HG03354 (cell line): Measurements from ENCODE around the gene BIN1.

Experiments
- ATAC-seq: cut with Tn5 transposase; IDR thresholded peaks from one replicate; pipeline ENCODE4 v1.9.1; 2021; ENCODE audit warnings: mild to moderate bottlenecking; ENCODE audit not compliant: unreplicated experiment, poor library complexity, severe bottlenecking

Gene BIN1

GRCh38 chr2:127093648-127094210, 13.2 kb downstream of the BIN1 start:
- peak; percentile 70 for ATAC-seq

DNA sequence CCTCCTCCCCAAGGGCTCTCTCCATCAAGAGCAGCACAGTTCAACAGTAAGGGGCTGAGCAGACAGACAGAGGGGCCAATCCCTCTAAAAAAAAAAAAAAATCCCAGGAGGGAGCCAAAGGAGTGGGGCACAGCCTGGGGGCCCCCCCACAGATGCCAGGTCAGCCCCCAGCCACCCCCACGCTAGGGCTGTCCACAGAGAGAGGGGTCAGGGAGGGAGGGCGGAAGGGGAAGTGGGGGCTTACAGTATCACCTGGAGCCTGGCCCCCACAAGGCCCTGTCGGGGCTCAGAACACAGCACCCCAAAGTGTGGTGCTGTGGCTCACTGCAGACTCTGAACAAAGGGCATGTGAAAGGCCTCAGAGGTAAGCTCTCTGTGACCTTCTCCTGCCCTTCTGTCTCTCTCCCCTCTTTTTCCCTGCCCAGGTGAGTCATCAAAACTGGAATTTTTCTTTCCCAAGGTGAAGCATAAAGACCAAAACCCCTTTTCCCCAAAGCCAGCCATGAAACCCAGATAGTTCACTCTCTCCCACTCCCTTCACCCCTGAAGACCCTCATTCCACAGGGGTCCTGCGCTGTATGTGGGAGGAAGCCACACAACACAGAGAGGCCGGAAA, 13.9 kb downstream of the BIN1 start:
- ATAC-seq = no peak

DNA sequence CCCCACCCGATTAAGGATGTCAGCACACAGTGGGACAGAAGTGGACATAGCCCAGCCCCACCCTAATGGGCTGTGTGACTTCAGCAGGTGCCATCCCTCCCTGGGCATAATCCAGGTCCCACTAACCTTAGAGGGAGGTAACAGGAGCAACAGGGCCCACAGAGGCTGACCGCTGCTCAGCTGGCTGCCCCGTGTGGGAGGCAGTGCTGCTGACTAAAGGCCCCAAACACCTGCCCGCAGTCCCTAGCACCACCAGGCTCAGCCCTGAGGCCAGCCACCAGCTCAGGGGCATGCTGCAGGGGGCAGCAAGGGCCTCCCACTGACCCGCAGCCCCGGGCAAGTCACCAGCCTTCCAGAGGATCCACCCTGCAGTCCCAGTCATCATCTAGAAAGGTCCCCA, 14.6 kb downstream of the BIN1 start:
- no peak for ATAC-seq

DNA sequence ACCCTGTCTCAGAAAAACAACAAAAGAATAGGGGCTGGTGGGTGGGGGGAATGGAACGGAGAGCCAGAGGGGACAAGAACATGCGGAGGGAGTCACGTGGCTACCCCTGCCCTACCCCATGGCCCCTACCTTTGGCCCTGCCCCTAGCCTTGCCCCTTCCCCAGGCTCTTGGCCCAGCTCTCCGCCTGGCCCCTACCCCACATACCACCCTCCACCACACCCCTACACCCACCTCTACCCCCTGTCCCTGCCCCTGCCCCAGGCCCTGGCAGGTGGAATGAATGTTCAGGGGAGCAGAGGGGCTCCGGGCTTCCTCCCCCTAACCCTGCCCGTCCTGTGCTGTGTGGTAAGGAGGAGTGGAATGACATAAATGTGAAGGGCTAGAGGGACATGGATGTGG, 15.1 kb downstream of the BIN1 start:
- ATAC-seq = no peak

- no peak for ATAC-seq
These were observed 15.8 kb downstream of the BIN1 start for GRCh38 chr2:127091148-127091547.

DNA sequence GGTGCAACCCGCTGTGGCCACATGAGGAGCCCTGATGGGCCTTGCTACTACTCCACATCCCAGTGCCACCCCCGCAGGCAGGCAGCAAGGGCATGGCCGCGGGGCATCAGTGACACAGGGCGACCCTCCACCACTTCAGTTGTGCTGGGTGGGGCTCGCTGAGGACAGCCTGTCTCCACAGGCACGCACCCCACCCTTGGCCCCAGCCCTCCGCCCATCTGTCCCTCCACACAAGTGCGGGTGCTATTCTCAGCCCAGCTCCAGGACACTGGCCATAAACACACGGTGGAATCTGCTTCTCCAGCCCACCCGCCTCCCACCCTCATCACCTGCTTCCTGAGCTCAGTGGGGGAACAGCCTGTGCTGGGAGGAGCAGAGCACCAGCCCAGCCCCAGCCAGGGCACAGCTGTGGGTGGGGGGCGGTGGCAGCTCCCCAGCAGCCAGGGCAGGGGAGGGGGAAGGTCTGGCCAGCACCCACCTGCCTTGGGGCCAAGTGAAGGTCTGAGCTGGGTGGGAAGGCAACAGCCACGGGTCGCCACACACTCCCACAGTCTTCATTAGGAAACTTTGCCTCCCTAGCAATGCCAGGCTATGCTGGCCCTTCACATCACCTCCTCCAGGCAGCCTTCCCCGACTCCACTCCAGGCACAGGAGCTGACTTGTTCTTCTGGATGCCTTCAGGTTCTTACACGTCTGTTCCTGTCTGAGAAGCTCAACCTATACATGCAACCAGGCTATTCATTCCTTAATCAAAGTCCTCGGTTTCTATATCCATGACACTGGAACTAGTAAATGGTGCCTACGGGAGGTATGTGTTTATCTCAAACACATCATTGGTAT, 16.5 kb downstream of the BIN1 start:
- no peak for ATAC-seq

GRCh38 chr2:127089478-127090235, 17.3 kb downstream of the BIN1 start:
- ATAC-seq = no peak

- no peak for ATAC-seq
These were observed 18.2 kb downstream of the BIN1 start for GRCh38 chr2:127088706-127089105.

- ATAC-seq = no peak
These were observed 19.0 kb downstream of the BIN1 start for GRCh38 chr2:127087791-127088495.

DNA sequence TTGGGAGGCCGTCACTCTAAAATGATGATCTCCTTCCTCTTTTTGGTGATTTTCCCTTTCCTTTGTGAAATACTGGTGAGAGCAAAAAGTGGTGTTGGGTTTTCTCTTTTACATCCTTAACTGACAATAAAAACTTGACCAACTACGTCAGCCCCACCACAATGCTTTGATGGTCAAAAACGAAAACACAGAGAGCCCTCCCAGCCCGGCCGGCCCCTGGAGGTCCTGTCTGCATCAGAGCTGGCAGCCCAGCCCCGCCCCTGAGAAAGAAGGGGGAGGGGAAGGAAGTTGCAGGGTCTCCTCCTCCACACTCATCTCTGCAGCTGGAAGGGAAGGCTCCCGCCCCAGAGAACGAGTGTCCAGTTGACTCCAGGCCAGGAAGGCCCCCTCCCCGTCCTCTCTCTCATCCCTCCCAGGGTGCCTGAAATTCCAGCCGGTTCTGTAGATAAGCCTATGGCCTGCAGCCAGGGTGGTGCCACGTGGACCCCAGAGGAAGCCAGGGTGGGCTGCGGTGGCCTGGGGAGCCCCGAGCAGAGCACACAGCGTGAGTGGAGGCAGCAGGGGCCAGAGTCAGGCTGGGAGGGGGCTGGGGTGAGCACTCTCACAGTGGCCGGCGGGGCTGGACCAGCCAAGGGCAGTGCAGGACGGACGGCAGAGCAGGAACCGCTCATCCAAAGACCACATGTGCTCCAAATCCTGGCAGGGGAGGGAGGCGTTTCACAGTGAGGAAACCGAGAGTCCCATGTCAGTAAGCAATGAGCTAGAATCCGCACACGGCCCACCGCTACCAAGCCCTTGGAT, 19.8 kb downstream of the BIN1 start:
- ATAC-seq = peak; percentile 75

GRCh38 chr2:127085317-127085681, 21.7 kb downstream of the BIN1 start:
- ATAC-seq = no peak

GRCh38 chr2:127084611-127085316, 22.2 kb downstream of the BIN1 start:
- ATAC-seq = no peak

DNA sequence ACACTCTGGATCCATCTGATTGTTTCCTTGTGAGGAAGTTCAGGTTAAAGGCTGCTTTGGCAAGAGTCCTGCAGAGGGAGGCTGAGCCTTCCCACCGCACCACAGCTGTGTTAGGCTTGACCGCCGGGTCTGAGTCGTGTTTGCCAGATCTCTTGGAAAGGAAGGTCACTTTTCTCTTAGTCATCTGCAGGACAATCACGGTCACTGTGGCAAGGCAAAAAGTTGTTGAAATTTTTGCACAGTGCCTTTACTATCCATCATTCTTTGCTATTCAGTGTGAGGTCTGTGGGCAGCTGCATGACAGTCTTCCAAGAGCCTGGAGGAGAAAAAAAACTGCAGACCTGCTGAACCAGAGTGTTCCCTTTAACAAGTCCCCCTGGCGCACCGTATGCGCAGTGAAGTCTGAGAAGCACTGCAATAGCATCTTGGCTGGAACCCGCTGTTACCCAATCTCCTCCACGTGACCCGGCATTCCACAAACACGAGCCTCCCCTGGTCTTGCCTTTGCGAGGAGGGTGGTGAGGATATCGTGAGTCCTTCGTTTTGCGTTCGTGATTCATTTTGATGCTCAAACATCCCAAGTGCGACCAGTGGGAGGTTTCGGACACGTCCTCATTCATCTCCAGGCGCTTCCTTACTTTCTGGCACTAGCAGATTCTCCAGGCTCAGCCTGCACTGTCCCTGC, 23.0 kb downstream of the BIN1 start:
- ATAC-seq = no peak

GRCh38 chr2:127082974-127083373, 24.0 kb downstream of the BIN1 start:
- no peak for ATAC-seq

GRCh38 chr2:127081826-127082633, 24.9 kb downstream of the BIN1 start:
- ATAC-seq = peak; percentile 60

- ATAC-seq = peak; percentile 42
These were observed 25.8 kb downstream of the BIN1 start for GRCh38 chr2:127080938-127081755.
